Kasumi-1 (cell line): ENCODE data around the gene CDK2.
A peak's percentile ranks its signal among the peaks of the same experiment; 100 is the strongest.
"Not testable (repeated sequence)": the region's sequence is repeated elsewhere in the genome, so short reads cannot be mapped to it uniquely, and the experiment has no call there.

Experiments
- DNase-seq, 2 experiments: peaks; one replicate each; lab custom pipeline; 2025; lab: John Stamatoyannopoulos, UW

CDK2 gene

GRCh38 chr12:55981882-55982281 is 15.3 kb downstream of the CDK2 start:
- not testable (repeated sequence) for DNase-seq

DNA sequence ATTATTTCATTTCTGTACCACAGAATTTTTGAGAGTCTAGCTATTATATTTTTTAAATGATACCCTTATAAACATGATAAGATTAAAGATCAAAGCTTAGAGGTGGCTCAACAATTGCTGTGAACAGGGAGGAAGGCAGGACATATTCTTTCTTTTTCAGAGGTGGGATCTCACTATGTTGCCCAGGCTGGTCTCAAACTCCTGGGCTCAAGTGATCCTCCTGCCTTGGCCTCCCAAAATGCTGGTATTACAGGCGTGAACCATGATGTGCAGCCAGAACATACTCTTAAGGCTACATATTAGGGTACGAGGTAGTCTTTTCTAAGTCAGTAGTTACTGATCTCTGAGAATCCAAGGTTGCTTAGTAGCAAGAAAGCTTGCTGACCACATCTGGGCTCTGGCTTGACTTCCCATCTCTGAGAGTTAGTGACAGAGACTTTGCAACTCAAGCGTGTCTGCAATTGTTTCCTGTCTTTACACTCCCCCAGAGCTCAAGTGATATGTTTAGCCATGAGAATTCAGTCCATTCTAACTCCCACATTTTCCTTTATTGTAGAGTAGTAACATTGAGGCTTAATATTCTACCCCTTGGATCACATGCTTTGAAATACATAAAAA is 15.8 kb downstream of the CDK2 start:
- DNase-seq, result peak; percentile 93

DNA sequence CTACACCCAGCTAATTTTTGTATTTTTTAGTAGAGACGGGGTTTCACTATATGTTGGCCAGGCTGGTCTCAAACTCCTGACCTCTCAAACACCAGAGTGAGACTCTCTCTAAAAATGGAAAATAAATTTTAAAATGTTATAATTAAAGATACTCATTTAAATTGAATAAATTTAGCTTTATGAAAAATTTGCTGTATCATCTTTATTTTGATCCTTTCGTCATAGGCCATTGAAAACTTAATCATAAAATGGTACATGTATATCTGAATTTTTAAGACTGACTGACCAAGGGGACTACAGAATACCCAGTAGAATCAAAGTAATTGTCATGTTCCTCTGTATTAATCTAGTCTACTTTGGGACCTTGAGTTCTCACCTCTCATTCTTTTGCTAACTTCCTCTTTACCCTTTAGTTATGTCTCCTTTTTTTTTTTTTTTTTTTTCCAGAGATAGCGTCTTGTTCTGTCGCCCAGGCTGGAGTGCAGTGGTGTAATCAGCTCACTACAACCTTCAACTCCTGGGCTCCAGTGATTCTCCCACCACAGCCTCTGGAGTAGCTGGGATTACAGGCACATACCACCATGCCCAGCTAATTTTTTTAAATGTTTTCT is 16.7 kb downstream of the CDK2 start:
- DNase-seq, result peak; percentile 41 to 58

DNA sequence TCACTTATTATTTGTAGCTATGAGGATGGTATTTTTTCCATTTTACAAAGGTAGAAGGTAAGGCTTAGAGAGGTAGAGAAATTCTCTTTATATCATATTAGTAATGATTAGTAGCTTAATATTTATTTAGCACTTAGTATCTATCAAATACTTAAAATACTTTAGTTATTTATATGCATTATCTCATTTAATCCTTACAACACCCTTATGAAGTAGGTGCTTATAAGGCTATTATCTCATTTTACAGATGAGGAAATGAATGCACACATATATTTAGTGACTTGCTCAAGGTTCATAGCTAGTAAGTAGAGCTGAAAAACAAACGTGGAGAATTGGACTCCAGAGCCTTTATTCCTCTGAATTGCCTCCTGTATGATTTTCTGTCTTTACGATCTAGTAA is 18.2 kb downstream of the CDK2 start:
- no peak for DNase-seq

DNA sequence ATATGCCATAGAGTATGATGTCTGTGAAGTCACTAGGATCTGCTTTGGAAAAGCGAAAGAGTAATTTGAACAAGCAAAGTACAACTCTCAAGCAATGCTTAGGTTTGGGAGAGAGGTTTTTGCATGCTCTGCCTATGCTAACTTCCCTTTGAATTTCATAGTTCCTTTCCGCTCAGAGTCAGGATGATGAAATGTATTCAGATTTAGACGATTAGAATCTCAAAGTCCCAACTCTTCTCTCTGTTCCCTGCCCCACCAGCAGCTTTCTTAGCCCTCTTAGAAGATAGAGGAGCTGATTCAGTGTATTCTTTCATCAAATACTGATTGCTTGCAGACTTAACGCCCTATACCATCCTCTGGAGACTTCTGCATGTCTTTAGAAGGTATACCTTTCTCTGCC is 18.7 kb downstream of the CDK2 start:
- DNase-seq, result no peak

DNA sequence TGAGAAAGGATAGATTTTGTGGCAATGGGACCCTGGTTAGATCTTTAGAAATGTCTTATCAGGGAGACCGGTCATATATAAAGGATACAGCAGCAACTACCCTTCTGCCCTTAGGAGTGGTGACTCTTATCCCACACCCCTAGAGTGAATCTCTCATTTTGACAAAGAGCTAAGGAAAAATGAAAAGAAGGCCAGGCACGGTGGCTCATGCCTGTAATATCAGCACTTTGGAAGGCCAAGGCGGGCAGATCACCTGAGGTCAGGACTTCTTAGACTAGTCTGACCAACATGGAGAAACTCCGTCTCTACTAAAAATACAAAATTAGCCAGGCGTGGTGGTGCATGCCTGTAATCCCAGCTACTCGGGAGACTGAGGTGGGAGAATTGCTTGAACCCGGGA is 19.3 kb downstream of the CDK2 start:
- DNase-seq, result not testable (repeated sequence)

DNA sequence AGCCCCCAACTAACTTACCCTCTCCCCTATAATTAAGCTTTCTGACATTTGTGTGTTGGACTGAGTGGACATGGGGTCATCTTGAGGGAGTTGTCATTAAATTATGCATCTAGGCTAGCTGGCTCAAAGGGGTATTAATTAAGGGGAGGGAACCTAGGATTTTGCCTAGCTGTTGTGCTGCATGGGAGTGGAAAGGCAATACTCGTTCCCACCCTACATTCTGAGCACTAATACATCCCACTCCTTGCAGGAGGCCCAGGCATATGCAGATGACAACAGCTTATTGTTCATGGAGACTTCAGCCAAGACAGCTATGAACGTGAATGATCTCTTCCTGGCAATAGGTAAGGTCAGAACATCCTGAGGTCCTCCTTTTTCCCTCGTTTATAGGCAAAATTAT is 24.5 kb downstream of the CDK2 start:
- no peak for DNase-seq

DNA sequence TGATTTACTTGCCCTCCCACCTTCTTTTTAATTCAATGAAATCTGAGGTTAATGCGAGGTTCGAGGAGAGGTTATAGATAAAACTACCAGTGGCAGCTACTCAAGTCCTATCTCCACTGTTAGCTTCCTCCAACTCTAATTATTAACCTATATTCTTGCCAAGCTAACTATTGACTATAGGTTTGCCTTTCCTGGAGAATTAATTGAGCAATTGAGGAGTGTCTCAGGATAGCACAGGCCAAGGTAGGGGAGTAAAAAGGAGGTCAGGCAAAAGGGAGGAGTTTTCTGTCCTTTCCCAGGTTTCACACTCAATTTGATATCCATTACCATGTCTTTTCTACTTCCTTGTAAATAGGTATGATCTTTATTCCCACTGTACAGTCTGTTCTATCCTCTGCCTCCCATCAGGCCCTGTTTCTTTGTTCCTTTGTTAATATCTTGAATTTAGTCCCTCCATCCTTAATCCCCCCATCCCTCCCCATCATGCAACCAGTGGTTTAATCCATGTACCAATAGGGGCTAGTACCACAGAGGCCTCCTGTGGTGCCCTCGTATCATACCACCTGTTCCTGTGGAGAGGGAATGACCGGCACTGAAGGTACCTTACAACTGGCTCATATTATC is 26.7 kb downstream of the CDK2 start:
- no peak for DNase-seq

DNA sequence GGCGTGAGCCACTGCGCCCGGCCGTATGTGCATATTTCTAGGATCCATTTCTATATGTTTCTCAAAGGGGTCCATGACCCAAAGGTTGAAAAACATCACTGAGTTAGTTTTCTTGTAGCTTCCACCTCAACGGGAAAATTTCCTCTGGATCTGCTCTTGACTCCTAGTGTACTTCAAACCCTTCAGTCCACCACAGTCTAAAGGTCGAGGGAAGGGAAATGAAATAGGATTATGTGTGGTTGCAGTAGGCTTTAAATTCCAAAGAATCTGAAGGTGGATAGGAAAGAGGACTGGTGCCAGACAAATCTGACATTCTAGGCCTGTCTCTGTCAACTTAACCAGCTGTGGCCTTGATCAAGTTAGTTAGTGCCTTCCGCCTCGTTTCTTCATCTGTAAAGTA is 28.7 kb downstream of the CDK2 start:
- no peak for DNase-seq

GRCh38 chr12:55996201-55996714 is 29.6 kb downstream of the CDK2 start:
- DNase-seq, result peak; percentile 64 to 71

DNA sequence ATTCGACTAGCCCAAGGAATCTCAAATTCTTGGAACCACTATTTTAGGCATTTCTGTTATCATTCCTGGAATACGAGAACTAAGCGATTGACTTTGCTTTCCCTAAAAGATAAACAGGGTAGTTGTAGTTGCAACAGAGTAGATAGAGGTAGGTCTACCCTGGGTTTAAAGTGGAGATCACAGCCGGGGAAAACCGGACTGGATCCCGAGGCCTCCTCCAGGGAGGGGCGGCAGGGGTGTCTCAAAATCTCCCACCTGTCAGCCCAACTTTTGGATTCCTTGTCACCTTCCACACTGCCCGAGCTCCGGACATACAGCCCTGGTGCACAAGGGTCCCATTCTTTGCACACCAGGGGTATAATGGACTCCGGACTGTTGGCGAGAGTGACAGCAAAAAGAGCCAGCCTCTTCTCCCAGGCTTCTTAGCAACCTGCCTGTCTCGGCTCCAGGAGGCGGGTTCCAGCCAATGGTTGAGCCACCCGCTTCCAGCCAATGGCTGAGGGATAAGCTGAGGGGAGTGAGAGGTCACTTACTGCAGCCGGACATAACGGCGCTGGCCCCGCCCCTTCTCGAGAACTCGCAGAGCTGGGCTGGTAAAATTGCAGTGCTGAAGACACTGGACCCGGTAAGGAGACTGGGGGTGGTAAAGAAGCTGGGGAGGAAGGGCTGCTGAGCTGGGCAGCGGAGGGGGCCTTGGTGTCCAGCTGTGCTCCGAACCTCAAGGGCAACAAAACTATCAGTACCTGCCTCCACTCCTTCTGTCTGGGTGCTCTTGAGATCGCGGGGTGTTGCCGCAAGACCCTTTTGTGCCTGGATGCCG is 30.3 kb downstream of the CDK2 start, which contains the start of gene SUOX:
Gene SUOX, plus strand, starts transcription at position 562 of the 820 bp plus-strand sequence. CDS start 4,946 bp downstream, outside the sequence.
- peak; percentile 79 to 90 for DNase-seq

GRCh38 chr12:55997535-55997859 is 30.9 kb downstream of the CDK2 start:
- no peak for DNase-seq

DNA sequence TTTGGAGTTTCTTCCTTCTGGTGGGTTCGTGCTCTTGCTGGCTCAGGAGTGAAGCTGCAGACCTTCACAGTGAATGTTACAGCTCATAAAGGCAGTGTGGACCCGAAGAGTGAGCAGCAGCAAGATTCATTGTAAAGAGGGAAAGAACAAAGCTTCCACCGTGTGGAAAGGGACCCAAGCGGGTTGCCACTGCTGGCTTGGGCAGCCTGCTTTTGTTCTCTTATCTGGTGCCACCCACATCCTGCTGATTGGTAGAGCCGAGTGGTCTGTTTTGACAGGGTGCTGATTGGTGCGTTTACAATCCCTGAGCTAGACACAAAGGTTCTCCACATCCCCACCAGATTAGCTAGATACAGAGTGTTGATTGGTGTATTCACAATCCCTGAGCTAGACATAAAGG is 32.9 kb downstream of the CDK2 start:
- DNase-seq, result not testable (repeated sequence)

- DNase-seq, result not testable (repeated sequence)
These were observed 33.4 kb downstream of the CDK2 start for GRCh38 chr12:55999999-56000540.

DNA sequence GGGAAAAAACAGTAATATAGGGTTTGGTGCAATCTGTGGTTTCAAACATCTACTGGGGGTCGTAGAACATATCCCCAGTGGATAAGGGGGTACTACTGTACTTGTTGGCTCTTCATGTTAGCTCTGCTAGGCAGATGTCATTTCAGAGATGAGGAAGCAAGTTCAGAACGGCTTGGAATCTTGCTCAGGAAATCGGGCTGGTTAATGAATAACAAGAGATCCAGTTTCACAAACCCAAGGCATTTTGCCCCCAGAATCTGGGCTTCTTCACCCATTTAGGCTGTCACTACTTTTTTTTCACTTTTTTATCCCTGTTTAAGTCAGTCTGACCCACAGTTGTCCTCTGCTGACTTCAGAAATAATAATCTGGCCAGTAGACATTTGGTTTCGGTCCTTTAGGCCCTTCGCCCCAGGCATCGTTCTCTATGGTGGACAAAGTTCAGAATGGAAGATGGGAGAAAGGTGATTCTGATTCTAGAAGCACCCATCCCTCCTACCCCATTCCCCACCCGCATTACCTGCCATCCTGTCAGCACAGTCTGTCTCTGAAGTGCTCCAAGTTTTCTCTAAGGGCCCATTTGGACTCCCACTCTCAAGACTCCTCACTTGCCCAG is 35.0 kb downstream of the CDK2 start:
- DNase-seq, result no peak

GRCh38 chr12:56003376-56003775 is 36.7 kb downstream of the CDK2 start:
- not testable (repeated sequence) for DNase-seq

- no peak for DNase-seq
These were observed 37.6 kb downstream of the CDK2 start for GRCh38 chr12:56004211-56004610.

DNA sequence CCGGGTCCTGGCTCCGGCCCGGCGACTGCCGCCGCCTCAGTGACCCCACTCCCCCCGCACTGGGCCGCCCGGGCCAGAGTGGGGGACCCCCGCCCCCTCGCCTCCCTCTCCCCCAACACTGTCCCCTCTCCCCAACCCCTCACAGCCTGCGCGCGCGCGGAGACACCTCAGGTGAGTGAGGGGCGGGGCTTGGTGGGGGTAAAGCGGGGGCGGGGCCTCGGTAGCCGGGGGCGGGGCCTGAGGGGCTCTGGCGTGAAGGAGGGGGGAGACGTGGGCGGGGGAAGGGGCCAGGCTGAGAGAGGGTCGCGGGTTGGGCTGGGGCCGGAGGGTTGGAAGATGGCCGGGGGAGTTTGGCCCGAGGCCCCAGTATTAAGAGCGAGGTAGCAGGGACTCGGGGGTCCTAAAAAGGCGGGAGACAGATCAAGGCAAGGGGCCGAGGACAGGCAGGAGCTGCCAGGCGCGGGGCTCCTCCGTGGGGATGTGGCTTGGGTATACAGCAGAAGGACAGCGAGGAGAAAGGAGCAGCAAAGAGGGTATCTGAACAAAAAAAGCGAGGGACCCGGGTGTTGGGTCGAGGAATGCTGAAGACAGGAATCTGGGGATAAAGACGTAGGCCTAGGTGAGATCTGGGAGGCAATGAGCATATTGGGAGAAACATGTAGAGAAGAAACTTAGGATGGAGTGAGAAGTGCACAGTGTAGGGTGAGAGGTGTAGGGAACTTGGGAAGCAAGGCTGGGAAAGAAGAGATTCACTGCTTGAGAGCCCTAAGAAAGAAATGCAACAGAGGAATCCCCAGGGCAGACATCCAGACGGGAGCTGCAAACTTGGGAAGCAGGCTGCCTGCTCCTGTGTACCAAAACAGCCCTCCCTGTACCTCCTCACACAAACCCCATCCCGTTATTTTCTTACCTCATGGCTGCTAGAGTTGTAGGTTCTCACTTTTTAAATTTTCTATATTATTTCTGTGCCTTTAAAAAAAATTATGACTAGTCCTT is 41.2 kb downstream of the CDK2 start:
- peak; percentile 37 to 40 for DNase-seq

DNA sequence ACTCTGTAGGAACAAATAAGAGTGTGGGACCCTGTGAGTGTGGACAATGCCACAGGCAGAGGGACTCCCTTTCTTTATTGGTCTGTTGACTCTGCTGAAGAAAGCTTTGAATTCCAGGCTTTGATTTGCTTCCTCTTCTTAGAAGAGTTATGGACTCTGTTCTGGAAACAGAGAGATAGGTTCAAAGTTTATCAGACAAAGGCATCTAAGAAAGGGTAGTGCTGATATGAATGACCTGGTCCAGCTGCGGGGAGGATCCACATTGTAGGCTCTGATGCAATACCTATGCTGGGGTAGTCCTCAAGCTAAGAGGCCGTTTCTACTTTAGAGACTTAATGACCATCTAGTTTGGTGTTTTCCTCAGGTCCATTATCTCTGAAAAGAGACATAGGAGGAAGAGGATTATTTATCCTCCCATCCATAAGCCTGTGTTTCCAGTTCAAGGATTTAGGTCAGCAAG is 43.5 kb downstream of the CDK2 start:
- DNase-seq, result no peak

- DNase-seq, result no peak
These were observed 45.0 kb downstream of the CDK2 start for GRCh38 chr12:56011509-56012090.
